ENCODE results near the gene CALY.

CALY gene

DNA sequence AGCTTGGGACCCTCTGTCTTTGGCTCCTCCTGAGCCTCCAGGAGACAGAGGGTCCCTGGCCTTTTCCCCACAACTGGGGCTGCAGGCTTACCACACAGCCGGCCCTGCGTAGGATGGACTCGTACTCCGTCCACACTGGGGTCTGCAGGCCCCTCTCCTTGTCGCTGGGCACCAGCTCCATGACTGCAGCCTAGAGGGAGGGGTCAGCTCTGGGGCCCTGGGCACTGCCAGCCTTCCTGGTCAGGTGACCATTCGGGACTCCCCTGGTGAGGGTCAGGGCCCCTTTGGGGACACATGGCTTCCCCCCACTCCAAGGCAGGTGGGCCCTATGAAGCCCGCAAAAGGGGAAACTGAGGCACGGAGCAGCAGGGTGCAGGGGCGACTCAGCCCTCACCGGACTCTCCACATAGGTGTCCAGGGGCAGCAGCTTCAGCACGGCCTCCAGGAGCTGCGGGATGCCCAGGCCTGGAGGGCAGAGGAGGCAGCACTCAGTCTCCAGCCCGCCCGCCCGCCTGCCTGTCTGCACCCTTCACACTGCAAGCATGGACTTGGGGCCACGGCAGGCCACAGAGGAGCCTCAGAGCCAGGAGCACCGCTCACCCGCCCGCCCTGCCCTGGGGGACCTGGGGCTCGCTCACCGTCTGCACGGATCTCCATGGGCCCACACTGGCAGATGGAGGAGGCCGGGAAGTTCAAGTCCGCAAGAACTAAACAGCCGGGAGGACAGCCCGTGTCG, 20.0 kb upstream of the CALY start:
- DNase-seq (ENCODE audit: insufficient read length), result no peak
- no peak for FAIRE-seq
- no peak for TF ChIP-seq POLR2AphosphoS5 (IDR thresholded peaks at IDR 0.05; ENCODE audit: low read depth, low read length)
- no peak for TF ChIP-seq TAF1 (IDR thresholded peaks at IDR 0.05; ENCODE audit: borderline replicate concordance, low read depth, low read length)
- no peak for TF ChIP-seq POLR2A (IDR thresholded peaks at IDR 0.05; ENCODE audit: low read depth, low read length)

DNA sequence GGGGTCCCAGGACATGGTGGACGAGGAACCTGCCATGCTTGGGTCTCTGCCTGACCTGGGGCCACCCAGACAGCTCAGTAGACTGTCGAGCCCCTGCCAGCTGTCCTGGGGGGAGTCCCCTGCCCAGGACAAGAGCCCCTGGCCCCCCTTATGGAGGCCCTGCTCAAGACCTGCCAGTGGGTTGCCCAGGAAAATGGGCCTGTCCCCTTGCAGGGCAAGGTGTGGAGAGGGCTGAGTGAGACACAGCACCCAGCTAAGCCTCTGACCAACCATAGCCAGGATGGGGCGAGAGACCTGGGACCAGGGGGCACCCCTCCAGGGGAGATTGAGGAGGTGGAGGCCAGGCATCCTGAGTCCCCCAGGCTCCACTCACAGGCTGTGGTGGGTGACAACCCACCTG, 19.3 kb upstream of the CALY start:
- FAIRE-seq (no peak), DNase-seq (ENCODE audit: insufficient read length) (no peak)
- TF ChIP-seq POLR2AphosphoS5 (IDR thresholded peaks at IDR 0.05; ENCODE audit: low read depth, low read length), result no peak
- no peak for TF ChIP-seq TAF1 (IDR thresholded peaks at IDR 0.05; ENCODE audit: borderline replicate concordance, low read depth, low read length)
- TF ChIP-seq POLR2A (IDR thresholded peaks at IDR 0.05; ENCODE audit: low read depth, low read length), result no peak

DNA sequence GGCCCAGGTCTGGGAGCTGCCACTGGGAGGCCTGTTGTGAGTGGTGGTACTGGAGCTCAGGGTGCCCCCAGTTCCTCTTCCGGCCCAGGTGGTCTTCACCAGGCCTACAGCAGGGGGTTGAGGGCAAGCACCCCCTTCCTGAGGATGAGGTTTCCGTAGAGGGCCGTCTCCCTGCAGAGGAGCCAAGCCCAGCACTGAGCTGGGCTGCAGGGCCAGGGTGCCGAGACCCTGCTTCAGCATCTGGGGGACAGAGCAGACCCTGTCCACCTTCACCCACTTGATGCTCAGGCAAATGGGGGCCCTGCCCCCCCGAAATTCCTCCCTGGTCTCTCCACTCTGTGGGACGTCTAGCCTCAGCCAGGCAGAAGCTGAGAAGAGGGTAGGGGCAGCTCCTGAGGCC, 18.6 kb upstream of the CALY start:
- FAIRE-seq, result no peak
- no peak for DNase-seq (ENCODE audit: insufficient read length)
- no peak for TF ChIP-seq TAF1 (IDR thresholded peaks at IDR 0.05; ENCODE audit: borderline replicate concordance, low read depth, low read length)
- TF ChIP-seq POLR2A (IDR thresholded peaks at IDR 0.05; ENCODE audit: low read depth, low read length), result no peak
- TF ChIP-seq POLR2AphosphoS5 (IDR thresholded peaks at IDR 0.05; ENCODE audit: low read depth, low read length), result no peak

DNA sequence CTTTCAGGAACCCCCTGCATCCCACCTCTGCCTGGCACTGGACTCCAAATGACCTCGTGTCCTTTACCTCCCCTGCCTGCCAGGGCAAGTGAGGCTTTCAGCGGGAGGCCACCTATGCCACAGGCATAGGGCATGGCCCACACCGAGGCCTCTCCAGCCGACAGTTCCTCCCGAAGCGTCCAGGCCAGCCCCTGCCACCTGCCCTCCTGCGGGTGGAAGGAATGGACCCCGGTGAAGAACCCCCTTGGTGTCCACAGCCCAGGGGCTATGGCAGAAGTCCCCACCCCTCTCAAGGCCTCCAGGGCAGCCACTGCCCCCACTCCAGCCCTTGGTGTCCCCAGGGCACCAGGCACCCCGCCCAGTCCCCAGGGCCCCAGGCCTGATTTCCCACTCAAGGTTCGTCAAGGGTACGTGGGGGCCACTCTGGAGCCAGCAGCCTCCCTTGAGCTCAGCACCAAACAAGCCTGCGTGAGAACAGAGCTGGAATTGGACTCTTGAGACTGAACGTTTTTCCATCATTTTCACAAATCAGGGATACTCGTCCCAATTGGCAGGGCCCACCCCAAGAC, 18.1 kb upstream of the CALY start:
- TF ChIP-seq POLR2A (IDR thresholded peaks at IDR 0.05; ENCODE audit: low read depth, low read length) (no peak), TAF1 (IDR thresholded peaks at IDR 0.05; ENCODE audit: borderline replicate concordance, low read depth, low read length) (no peak)
- DNase-seq (ENCODE audit: insufficient read length), result no peak
- FAIRE-seq, result no peak

DNA sequence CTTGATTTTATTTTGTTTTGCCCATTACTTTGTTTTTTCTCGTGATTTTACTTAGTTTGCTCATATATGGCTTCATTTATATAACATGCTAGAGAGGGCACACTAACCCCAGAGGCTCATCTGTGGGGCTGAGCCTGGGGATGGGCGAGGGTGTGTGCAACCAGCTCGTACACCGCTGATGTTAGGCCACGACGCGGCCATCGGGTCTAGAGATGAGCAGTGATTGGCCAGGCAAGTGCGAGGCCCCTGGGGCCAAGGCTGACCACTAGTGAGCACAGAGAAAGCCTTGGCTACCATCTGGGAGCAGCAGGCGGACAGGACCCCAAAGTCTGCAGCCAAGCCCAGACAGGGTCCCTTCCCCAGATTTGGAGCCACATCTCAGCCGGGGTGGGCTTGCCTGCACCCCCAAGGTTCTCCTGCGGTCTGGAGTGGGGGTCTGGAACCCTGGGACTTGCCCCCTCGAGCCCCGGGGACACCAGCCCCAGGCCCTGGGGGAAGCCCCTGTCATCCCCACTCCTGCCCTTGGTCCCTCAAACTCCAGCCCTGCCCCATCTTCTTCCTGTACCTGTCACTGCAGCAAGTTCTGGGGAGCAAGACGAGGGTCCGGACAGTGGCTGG, 17.4 kb upstream of the CALY start:
- DNase-seq (ENCODE audit: insufficient read length) (no peak), FAIRE-seq (no peak)
- TF ChIP-seq POLR2A (IDR thresholded peaks at IDR 0.05; ENCODE audit: low read depth, low read length), result no peak
- no peak for TF ChIP-seq POLR2AphosphoS5 (IDR thresholded peaks at IDR 0.05; ENCODE audit: low read depth, low read length)
- TF ChIP-seq TAF1 (IDR thresholded peaks at IDR 0.05; ENCODE audit: borderline replicate concordance, low read depth, low read length), result no peak

- no peak for TF ChIP-seq TAF1 (IDR thresholded peaks at IDR 0.05; ENCODE audit: borderline replicate concordance, low read depth, low read length)
- TF ChIP-seq POLR2A (IDR thresholded peaks at IDR 0.05; ENCODE audit: low read depth, low read length), result peak; percentile 38; the same call in 1 of the 2 replicates
- DNase-seq (ENCODE audit: insufficient read length), result no peak
- no peak for FAIRE-seq
Observed at GRCh38 chr10:133353202-133353959, 16.7 kb upstream of the CALY start.

- no peak for DNase-seq (ENCODE audit: insufficient read length)
- TF ChIP-seq POLR2AphosphoS5 (IDR thresholded peaks at IDR 0.05; ENCODE audit: low read depth, low read length), result no peak
- TF ChIP-seq POLR2A (IDR thresholded peaks at IDR 0.05; ENCODE audit: low read depth, low read length), result no peak
- no peak for TF ChIP-seq TAF1 (IDR thresholded peaks at IDR 0.05; ENCODE audit: borderline replicate concordance, low read depth, low read length)
- FAIRE-seq, result no peak
Observed at GRCh38 chr10:133351408-133352318, 15.0 kb upstream of the CALY start.

DNA sequence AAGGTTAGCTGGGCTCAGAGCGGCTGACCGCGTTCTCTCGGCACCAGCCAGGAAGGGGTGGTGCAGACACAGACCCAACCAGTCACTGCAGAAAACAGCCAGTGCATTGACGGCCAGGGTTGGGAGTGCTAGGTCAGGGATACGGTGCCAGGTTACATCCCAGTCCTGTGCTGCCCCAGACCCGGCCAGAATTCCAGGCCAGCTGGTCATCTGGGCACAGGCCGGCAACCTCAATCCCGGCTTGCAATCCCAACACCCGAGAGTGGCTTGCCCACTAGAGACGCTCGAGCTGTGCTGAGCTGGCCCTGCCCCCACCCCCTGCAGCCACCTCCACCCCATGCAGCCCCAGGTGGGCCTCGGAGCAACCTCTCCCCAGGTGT, 14.2 kb upstream of the CALY start:
- TF ChIP-seq POLR2AphosphoS5 (IDR thresholded peaks at IDR 0.05; ENCODE audit: low read depth, low read length) (no peak), POLR2A (IDR thresholded peaks at IDR 0.05; ENCODE audit: low read depth, low read length) (no peak), TAF1 (IDR thresholded peaks at IDR 0.05; ENCODE audit: borderline replicate concordance, low read depth, low read length) (no peak)
- no peak for FAIRE-seq
- no peak for DNase-seq (ENCODE audit: insufficient read length)

DNA sequence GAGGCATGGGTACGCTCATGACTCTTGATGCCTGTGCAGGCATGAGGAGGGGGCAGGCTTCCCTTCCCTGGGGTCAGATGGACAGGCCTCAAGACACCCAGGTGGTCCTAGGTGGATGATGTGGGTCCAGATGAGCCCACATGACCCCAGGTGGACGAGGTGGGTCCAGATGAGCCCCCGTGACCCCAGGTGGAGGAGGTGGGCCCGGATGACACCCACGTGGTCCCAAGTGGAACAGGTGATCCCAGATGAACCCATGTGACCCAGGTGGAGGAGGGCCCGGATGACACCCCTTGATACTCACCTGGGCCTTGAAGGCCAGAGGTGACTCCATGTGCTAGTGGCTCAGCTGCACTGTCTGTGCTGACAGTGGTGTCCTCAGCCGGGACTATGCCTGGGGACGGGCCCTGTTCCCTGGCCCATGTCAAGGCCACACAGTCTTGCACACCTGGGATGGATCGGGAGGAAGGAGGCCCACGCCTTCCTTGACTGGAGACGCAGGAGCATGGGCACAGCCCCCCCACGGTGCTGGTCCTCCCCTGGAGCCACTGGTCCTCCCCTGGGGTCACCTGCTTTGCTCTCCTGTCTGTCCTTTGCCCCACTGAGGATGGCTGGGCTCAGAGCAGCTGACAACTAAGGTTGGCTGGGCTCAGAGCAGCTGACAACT, 13.7 kb upstream of the CALY start:
- no peak for DNase-seq (ENCODE audit: insufficient read length)
- no peak for FAIRE-seq
- TF ChIP-seq TAF1 (IDR thresholded peaks at IDR 0.05; ENCODE audit: borderline replicate concordance, low read depth, low read length), result no peak
- peak; percentile 19; the same call in 1 of the 2 replicates for TF ChIP-seq POLR2AphosphoS5 (IDR thresholded peaks at IDR 0.05; ENCODE audit: low read depth, low read length)
- TF ChIP-seq POLR2A (IDR thresholded peaks at IDR 0.05; ENCODE audit: low read depth, low read length), result no peak

GRCh38 chr10:133349577-133350011, 12.9 kb upstream of the CALY start:
- DNase-seq (ENCODE audit: insufficient read length) (no peak), FAIRE-seq (no peak)
- no peak for TF ChIP-seq POLR2AphosphoS5 (IDR thresholded peaks at IDR 0.05; ENCODE audit: low read depth, low read length)
- TF ChIP-seq TAF1 (IDR thresholded peaks at IDR 0.05; ENCODE audit: borderline replicate concordance, low read depth, low read length), result no peak
- no peak for TF ChIP-seq POLR2A (IDR thresholded peaks at IDR 0.05; ENCODE audit: low read depth, low read length)
